Calu3 (cell line): Measurements from ENCODE around the gene POLL. TPM values are rescaled to one million over a fixed set of nuclear protein-coding genes. Genes with fewer than 3 reads are reported as not detected.

Experiments
- BruUV-seq: library from RNA; stranded (reverse); fragments of 400-500 nt; replicated peaks from 2 replicates; lab custom pipeline; 2021; lab: Mats Ljungman, UMichigan
- CTCF ChIA-PET: fragments of 300-600 bp; sonication (Branson Sonifier 250); formaldehyde crosslinking; loops from one replicate; lab custom pipeline; 2022; ENCODE audit warnings: antibody characterized with exemption; lab: Charles Lee
- DNase-seq: peaks from one replicate; pipeline ENCODE4 v3.0.0; 2022
- H3K27ac Mint-ChIP-seq: one replicate; pipeline ENCODE4 v1.8.0; 2022; ENCODE audit warnings: mixed read lengths; ENCODE audit not compliant: unreplicated experiment
- H3K27me3 Mint-ChIP-seq: one replicate; pipeline ENCODE4 v1.8.0; 2022; ENCODE audit warnings: mixed read lengths; ENCODE audit not compliant: unreplicated experiment
- H3K36me3 Mint-ChIP-seq: one replicate; pipeline ENCODE4 v1.8.0; 2022; ENCODE audit warnings: mild to moderate bottlenecking, moderate library complexity, mixed read lengths; ENCODE audit not compliant: insufficient read depth, unreplicated experiment
- H3K4me1 Mint-ChIP-seq: one replicate; pipeline ENCODE4 v1.8.0; 2022; ENCODE audit warnings: mild to moderate bottlenecking, low read depth, mixed read lengths; ENCODE audit not compliant: unreplicated experiment
- H3K4me3 Mint-ChIP-seq: one replicate; pipeline ENCODE4 v1.8.0; 2022; ENCODE audit warnings: mild to moderate bottlenecking, low read depth, moderate library complexity, mixed read lengths; ENCODE audit not compliant: unreplicated experiment
- H3K9me3 Mint-ChIP-seq: one replicate; pipeline ENCODE4 v1.8.0; 2022; ENCODE audit warnings: low read depth, mixed read lengths; ENCODE audit not compliant: unreplicated experiment
- CTCF ChIP-seq: fragments of 200-600 bp; IDR thresholded peaks from one replicate; pipeline ENCODE4 v1.8.0; 2022; ENCODE audit warnings: antibody characterized with exemption; ENCODE audit not compliant: unreplicated experiment
- intact Hi-C: fragments of 100-400 bp; cut with micrococcal nuclease; formaldehyde crosslinking; loops from one replicate; pipeline ENCODE4 v1.10.0; 2022; ENCODE audit not compliant: unreplicated experiment
- total RNA-seq: library from RNA; stranded (reverse); gene quantifications from 2 replicates; pipeline ENCODE4 v1.2.3, GENCODE V29; 2022

POLL gene
- total RNA-seq, 1 experiment from 2014 or later = 28.4 TPM

DNA sequence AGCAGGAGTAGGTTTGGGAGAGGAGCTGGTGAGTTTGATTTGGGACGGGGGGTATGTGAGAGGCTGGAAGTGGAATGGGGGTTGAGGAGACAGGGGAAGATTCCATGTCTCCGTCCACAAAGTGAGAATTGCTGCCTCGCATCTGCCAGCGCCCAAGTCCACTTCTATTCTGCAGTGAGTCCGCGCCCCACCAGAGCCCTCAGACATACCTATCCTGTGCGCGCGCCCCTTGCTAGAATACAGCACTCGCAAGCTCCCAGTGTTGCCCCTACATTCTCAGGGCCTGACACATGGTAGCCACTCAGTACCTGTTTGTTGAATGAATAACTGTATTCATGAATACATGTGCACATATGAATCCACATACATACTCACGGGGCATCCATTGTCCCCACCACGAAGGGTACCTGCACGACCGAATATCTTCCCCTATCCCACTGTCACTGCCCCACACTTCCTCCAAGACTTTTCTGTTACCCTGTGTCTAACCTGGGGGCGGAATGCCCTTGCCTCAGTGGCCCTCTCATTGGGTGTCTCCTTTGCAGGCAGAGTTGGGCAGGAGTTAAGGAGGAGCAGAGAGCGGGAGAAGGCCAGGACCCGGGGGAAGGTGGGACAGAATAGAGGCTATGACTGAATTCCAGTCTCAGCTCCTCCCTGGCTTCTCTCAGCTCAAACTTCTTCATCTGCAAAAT is 19.9 kb downstream of the POLL start:
- CTCF ChIA-PET = interaction anchor here (0.7 kb wide), 1 partner anchor 472 kb away, joined by 4 read pairs; no protein-coding TSS in a partner anchor
- no peak for TF ChIP-seq CTCF
- no peak for DNase-seq
- Mint-ChIP-seq H3K27me3 (peaks cover 82% of the 10 kb centered on the region), H3K9me3 (no peaks in the 10 kb centered on the region), H3K4me1 (no peaks in the 10 kb centered on the region), H3K27ac (no peak overlapping the region), H3K4me3 (no peak overlapping the region), H3K36me3 (peaks cover 19% of the 10 kb centered on the region)
- intact Hi-C loops = loop anchor here (5.0 kb wide), 1 partner anchor 271 kb away; no protein-coding TSS in a partner anchor
- BruUV-seq = no TSS peak

- no peak for DNase-seq
- intact Hi-C loops = loop anchor here (5.0 kb wide), 1 partner anchor 270 kb away; no protein-coding TSS in a partner anchor
- Mint-ChIP-seq H3K36me3 (peaks cover 15% of the 10 kb centered on the region), H3K27ac (no peak overlapping the region), H3K4me1 (no peaks in the 10 kb centered on the region), H3K4me3 (no peak overlapping the region), H3K9me3 (no peaks in the 10 kb centered on the region), H3K27me3 (peaks cover 82% of the 10 kb centered on the region)
- CTCF ChIA-PET = interaction anchor here (0.7 kb wide), 1 partner anchor 472 kb away, joined by 4 read pairs; no protein-coding TSS in a partner anchor
- no TSS peak for BruUV-seq
- no peak for TF ChIP-seq CTCF
Measured at GRCh38 chr10:101567165-101568006, 20.7 kb downstream of the POLL start.

DNA sequence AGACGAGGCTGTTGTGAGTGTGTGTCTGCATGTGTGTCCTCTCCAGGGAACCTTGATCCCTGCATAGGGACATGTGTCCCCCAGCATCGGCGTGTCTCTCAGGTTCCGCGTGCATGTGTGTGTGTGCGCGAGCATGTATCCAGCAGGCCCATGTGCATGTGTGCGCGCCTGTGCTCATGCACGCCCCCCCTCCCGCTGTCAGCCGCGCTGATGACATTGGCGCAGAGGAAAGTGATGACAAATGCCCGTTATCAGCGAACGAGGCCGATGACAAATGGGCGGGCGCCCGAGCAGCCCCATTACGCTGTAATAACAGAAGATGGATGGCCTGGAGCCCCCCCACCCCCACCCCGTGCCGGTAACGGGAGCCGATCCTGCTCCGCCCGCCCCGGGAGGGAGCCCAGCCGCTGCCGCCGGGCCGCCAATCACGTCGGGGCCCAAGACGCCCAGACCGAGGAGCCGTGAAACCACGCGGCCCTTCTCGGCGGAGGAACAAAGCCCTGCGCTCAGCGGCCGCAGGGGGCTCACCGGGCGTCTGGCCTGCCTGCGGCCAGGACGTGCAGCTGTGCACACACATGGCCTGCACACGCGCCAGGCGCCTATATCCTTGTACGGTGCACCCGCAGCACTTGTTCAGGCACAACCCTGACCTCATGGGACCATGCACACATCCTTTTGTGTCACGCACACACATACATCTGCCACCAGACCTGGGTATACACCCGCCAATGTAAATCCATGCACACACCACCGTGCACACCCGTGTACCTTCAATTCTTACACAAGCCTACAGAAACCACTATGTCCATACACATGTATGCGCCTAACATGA is 21.5 kb downstream of the POLL start:
- CTCF ChIA-PET = no interaction called here
- TF ChIP-seq CTCF = no peak

DNA sequence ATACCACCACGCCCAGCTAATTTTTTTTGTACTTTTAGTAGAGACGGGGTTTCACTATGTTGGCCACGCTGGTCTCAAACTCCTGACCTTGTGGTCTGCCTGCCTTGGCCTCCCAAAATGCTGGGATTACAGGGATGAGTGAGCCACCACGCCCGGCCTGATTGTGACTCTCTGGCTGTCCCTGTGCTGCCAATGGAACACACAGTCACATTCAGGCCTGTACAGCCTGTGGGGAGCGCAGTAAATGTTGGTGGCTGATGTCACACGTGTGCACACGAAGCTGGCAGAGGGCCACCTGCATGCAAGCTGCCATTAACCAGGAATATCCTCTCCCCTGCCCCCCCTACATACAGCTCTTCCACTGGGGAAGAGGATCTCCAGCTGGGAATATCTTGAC is 22.1 kb downstream of the POLL start:
- H3K4me1 Mint-ChIP-seq = no peaks in the 10 kb centered on the region
- CTCF ChIA-PET = no interaction called here
- intact Hi-C loops = loop anchor here (5.0 kb wide), 1 partner anchor 269 kb away; no protein-coding TSS in a partner anchor

More for the DNA sequence above, 21.5 kb downstream of the POLL start:
- Mint-ChIP-seq H3K27ac (no peak overlapping the region), H3K27me3 (peaks cover 82% of the 10 kb centered on the region), H3K4me3 (no peak overlapping the region), H3K9me3 (no peaks in the 10 kb centered on the region), H3K36me3 (peaks cover 15% of the 10 kb centered on the region), H3K4me1 (no peaks in the 10 kb centered on the region)
- intact Hi-C loops = loop anchor here (5.0 kb wide), 1 partner anchor 269 kb away; no protein-coding TSS in a partner anchor
- no TSS peak for BruUV-seq
- no peak for DNase-seq

More for the DNA sequence above, 22.1 kb downstream of the POLL start:
- Mint-ChIP-seq H3K27me3 (peaks cover 77% of the 10 kb centered on the region), H3K27ac (no peak overlapping the region), H3K9me3 (no peaks in the 10 kb centered on the region), H3K36me3 (peaks cover 15% of the 10 kb centered on the region), H3K4me3 (no peak overlapping the region)
- DNase-seq = no peak
- no TSS peak for BruUV-seq
- TF ChIP-seq CTCF = no peak
